NB4 (cell line): ENCODE measurements around the gene LBHD2.

Experiments
- DNase-seq: peaks from one replicate; pipeline ENCODE4 v3.0.0; 2010; ENCODE audit warnings: low read depth
- H3K4me3 ChIP-seq: one replicate; pipeline ENCODE4 v1.5.1; 2011; ENCODE audit warnings: mild to moderate bottlenecking, low read depth, low read length, moderate library complexity
- MAX ChIP-seq: IDR thresholded peaks from 2 replicates; pipeline ENCODE4 v1.6.1; 2011; ENCODE audit warnings: low read depth, low read length
- MYC ChIP-seq: IDR thresholded peaks from 2 replicates; pipeline ENCODE4 v1.6.1; 2011; ENCODE audit warnings: low read depth, low read length
- POLR2A ChIP-seq: IDR thresholded peaks from 2 replicates; pipeline ENCODE4 v1.6.1; 2011; ENCODE audit warnings: mild to moderate bottlenecking; ENCODE audit not compliant: insufficient read length; ENCODE audit errors: extremely low read depth
- TF ChIP-seq, protein P1 (sequence below): IDR thresholded peaks from one replicate; pipeline ENCODE4 v1.5.1; 2012; ENCODE audit warnings: low read depth, low read length

The LBHD2 gene

GRCh38 chr14:103071544-103072251 lies 12.3 kb upstream of the LBHD2 start:
- TF ChIP-seq MAX: no peak
- no peak for TF ChIP-seq MYC
- TF ChIP-seq, protein P1, sequence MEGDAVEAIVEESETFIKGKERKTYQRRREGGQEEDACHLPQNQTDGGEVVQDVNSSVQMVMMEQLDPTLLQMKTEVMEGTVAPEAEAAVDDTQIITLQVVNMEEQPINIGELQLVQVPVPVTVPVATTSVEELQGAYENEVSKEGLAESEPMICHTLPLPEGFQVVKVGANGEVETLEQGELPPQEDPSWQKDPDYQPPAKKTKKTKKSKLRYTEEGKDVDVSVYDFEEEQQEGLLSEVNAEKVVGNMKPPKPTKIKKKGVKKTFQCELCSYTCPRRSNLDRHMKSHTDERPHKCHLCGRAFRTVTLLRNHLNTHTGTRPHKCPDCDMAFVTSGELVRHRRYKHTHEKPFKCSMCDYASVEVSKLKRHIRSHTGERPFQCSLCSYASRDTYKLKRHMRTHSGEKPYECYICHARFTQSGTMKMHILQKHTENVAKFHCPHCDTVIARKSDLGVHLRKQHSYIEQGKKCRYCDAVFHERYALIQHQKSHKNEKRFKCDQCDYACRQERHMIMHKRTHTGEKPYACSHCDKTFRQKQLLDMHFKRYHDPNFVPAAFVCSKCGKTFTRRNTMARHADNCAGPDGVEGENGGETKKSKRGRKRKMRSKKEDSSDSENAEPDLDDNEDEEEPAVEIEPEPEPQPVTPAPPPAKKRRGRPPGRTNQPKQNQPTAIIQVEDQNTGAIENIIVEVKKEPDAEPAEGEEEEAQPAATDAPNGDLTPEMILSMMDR: no peak
- no peak for TF ChIP-seq POLR2A
- peak; percentile 28 for DNase-seq

GRCh38 chr14:103072595-103073366 lies 11.2 kb upstream of the LBHD2 start:
- no peak for DNase-seq
- TF ChIP-seq, protein P1: no peak
- TF ChIP-seq MAX (no peak), POLR2A (no peak), MYC (no peak)

More at GRCh38 chr14:103071544-103072251, 12.3 kb upstream of the LBHD2 start:
- no peak overlapping the region for H3K4me3 ChIP-seq

DNA sequence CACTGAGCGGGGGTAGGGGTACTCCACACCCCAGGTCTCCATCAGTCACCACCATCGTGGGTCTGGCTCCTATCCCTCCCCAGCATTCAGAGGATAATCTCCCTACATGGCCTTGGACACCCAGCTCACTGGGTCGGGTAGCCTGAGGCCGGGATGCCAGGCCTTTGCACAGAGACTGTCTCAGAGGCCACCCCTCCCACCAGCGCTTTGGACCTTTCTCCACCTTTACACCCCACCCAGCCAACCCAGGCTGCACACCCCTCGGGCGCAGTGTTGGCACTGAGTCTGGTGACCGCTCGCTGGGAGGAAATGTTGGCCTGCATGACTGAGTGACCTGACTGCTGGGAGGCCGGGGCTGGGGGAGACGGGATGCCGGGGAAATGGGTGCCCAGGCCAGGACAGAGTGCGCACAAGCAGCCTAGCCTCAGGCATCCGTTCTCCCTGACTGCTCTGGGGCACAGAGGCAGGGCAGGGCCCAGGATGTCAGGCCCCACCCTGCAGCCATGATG lies 10.6 kb upstream of the LBHD2 start:
- TF ChIP-seq MAX (no peak), POLR2A (no peak), MYC (no peak)
- TF ChIP-seq, protein P1: no peak
- H3K4me3 ChIP-seq: no peak overlapping the region
- no peak for DNase-seq

More at GRCh38 chr14:103072595-103073366, 11.2 kb upstream of the LBHD2 start:
- no peak overlapping the region for H3K4me3 ChIP-seq

- H3K4me3 ChIP-seq: no peak overlapping the region
- no peak for DNase-seq
- TF ChIP-seq MAX (no peak), MYC (no peak), POLR2A (no peak)
- TF ChIP-seq, protein P1: no peak
These were observed 9.9 kb upstream of the LBHD2 start for GRCh38 chr14:103073876-103074728.

DNA sequence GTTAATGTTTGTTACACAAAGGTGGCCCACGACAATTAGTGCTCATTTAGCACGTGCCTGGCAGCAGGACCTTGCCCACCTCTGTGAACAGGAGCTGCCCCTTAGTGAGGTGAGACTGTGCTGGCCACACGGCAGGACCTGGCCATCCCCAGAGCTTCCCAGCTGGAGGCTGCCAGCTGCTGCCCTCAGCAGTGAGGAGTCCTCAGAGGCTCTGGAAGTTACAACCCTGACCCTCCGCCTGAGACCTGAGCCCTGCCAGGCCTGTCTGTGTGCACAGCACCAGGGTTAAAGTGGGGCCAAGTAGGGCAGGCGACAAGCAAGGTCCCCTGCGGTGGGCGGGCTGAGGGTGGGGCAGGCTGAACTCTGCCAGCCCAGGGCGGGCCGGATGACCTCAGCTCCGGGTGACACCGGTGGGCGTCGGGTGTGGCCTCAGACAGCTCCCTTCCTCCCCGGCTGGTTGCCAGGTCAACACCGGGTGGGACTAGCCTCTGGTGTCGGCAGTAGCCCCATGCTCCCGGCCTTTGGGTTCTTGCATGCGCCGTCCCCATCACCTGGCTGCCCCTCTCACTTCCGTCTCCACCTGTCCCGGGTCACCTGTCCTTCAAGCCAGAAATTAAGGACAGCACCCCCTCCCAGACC lies 9.2 kb upstream of the LBHD2 start:
- no peak for TF ChIP-seq MYC
- no peak for TF ChIP-seq MAX
- TF ChIP-seq, protein P1: no peak
- no peak for TF ChIP-seq POLR2A

More for the DNA sequence above, 9.2 kb upstream of the LBHD2 start:
- DNase-seq: no peak
- H3K4me3 ChIP-seq: no peak overlapping the region
